T47D (cell line): ENCODE results near the gene TUBA4B.
A peak's percentile ranks its signal among the peaks of the same experiment; 100 is the strongest.

Experiments
- DNase-seq, 2 experiments: peaks; one replicate each; pipeline versions ENCODE4 v3.0.0 to v3.0.0-alpha.2; 2011 to 2012; ENCODE audit warnings: low read depth in 1 of 2, low spot score in 1 of 2
- JUND ChIP-seq: IDR thresholded peaks from 2 replicates; pipeline ENCODE4 v1.6.1; 2012; ENCODE audit warnings: low read depth
- in situ Hi-C: cut with HindIII; loops from 2 replicates; pipeline ENCODE4 v1.10.0; 2016; ENCODE audit warnings: low sequenced_read_pairs, low pct_unique_long_range_greater_than_20kb

TUBA4B gene

GRCh38 chr2:219287580-219288265 lies 34.7 kb downstream of the TUBA4B start:
- DNase-seq = no peak
- in situ Hi-C loops = no loop called here
- TF ChIP-seq JUND = no peak

GRCh38 chr2:219289195-219289536 lies 36.1 kb downstream of the TUBA4B start:
- in situ Hi-C loops = no loop called here
- no peak for TF ChIP-seq JUND
- no peak for DNase-seq

GRCh38 chr2:219289537-219290361 lies 36.7 kb downstream of the TUBA4B start:
- DNase-seq = no peak
- TF ChIP-seq JUND = no peak
- in situ Hi-C loops = no loop called here

GRCh38 chr2:219290381-219291171 lies 37.5 kb downstream of the TUBA4B start:
- in situ Hi-C loops = no loop called here
- DNase-seq = no peak
- no peak for TF ChIP-seq JUND

GRCh38 chr2:219291394-219291793 lies 38.4 kb downstream of the TUBA4B start:
- no peak for TF ChIP-seq JUND
- in situ Hi-C loops = no loop called here
- no peak for DNase-seq

GRCh38 chr2:219291910-219292490 lies 39.0 kb downstream of the TUBA4B start:
- no peak for TF ChIP-seq JUND
- DNase-seq = no peak
- in situ Hi-C loops = no loop called here

GRCh38 chr2:219292616-219293015 lies 39.6 kb downstream of the TUBA4B start:
- no peak for TF ChIP-seq JUND

GRCh38 chr2:219293736-219294231 lies 40.7 kb downstream of the TUBA4B start:
- in situ Hi-C loops = no loop called here
- DNase-seq = no peak
- no peak for TF ChIP-seq JUND

More at GRCh38 chr2:219292616-219293015, 39.6 kb downstream of the TUBA4B start:
- DNase-seq = no peak
- in situ Hi-C loops = no loop called here

GRCh38 chr2:219294356-219295351 lies 41.6 kb downstream of the TUBA4B start:
- TF ChIP-seq JUND = no peak
- in situ Hi-C loops = no loop called here
- DNase-seq = peak; percentile 86 to 89

GRCh38 chr2:219296142-219296541 lies 43.1 kb downstream of the TUBA4B start:
- in situ Hi-C loops = no loop called here
- no peak for TF ChIP-seq JUND
- DNase-seq = no peak

GRCh38 chr2:219296631-219297391 lies 43.8 kb downstream of the TUBA4B start:
- in situ Hi-C loops = no loop called here
- DNase-seq = no peak
- no peak for TF ChIP-seq JUND
